Measurements from ENCODE around the gene CRELD2. TPM values are rescaled to one million over a fixed set of nuclear protein-coding genes. Genes with fewer than 3 reads are reported as not detected.

The CRELD2 gene
- total RNA-seq, 2 experiments from 2014 or later: 21.2 to 23.3 TPM

GRCh38 chr22:49909476-49910205 lies 8.8 kb upstream of the CRELD2 start:
- no peak overlapping the region for H3K4me3 Mint-ChIP-seq
- ChIA-PET POLR2A (no interaction called here), CTCF (no interaction called here)
- no peak for TF ChIP-seq CTCF (IDR thresholded peaks at IDR 0.05)
- Histone ChIP-seq H3K4me1 (ENCODE audit: insufficient read depth, low read length) (peaks cover 2% of the 10 kb centered on the region), H3K4me3 (ENCODE audit: low read length) (no peak overlapping the region), H3K9me3 (ENCODE audit: control insufficient read depth in 1 of 2, insufficient read depth in 1 of 2, low read length in 2 of 2) (no peaks in the 10 kb centered on the region), H3K27ac (ENCODE audit: low read depth in 1 of 2, low read length in 2 of 2) (no peak overlapping the region), H3K27me3 (ENCODE audit: control insufficient read depth in 1 of 2, insufficient read depth in 2 of 2, low read length in 2 of 2) (no peaks in the 10 kb centered on the region), H3K36me3 (ENCODE audit: insufficient read depth, low read length) (peaks cover 73% of the 10 kb centered on the region)
- H3K9me3 Mint-ChIP-seq: no peaks in the 10 kb centered on the region
- H3K27me3 Mint-ChIP-seq: no peaks in the 10 kb centered on the region
- ATAC-seq (ENCODE audit: poor library complexity) (no peak), DNase-seq (no peak)
- intact Hi-C loops (cut with DNase I, micrococcal nuclease): no loop called here
- peaks cover 56% of the 10 kb centered on the region for H3K36me3 Mint-ChIP-seq (ENCODE audit: low read depth)
- H3K27ac Mint-ChIP-seq: no peak overlapping the region
- H3K4me1 Mint-ChIP-seq (ENCODE audit: low read depth): no peaks in the 10 kb centered on the region

GRCh38 chr22:49910229-49911155 lies 7.9 kb upstream of the CRELD2 start:
- ChIA-PET POLR2A (no interaction called here), CTCF (no interaction called here)
- Histone ChIP-seq H3K27me3 (ENCODE audit: control insufficient read depth in 1 of 2, insufficient read depth in 2 of 2, low read length in 2 of 2) (no peaks in the 10 kb centered on the region), H3K27ac (ENCODE audit: low read depth in 1 of 2, low read length in 2 of 2) (no peak overlapping the region), H3K4me1 (ENCODE audit: insufficient read depth, low read length) (peaks cover 2% of the 10 kb centered on the region), H3K9me3 (ENCODE audit: control insufficient read depth in 1 of 2, insufficient read depth in 1 of 2, low read length in 2 of 2) (no peaks in the 10 kb centered on the region), H3K4me3 (ENCODE audit: low read length) (no peak overlapping the region), H3K36me3 (ENCODE audit: insufficient read depth, low read length) (peaks cover 70% of the 10 kb centered on the region)
- no peaks in the 10 kb centered on the region for H3K4me1 Mint-ChIP-seq (ENCODE audit: low read depth)
- intact Hi-C loops (cut with DNase I, micrococcal nuclease): no loop called here
- no peak for TF ChIP-seq CTCF (IDR thresholded peaks at IDR 0.05)
- no peak overlapping the region for H3K4me3 Mint-ChIP-seq
- DNase-seq (peak in 1 of 14 experiments; percentile 13), ATAC-seq (ENCODE audit: poor library complexity) (no peak)
- H3K27ac Mint-ChIP-seq: no peak overlapping the region
- peaks cover 48% of the 10 kb centered on the region for H3K36me3 Mint-ChIP-seq (ENCODE audit: low read depth)
- H3K27me3 Mint-ChIP-seq: no peaks in the 10 kb centered on the region
- no peaks in the 10 kb centered on the region for H3K9me3 Mint-ChIP-seq

GRCh38 chr22:49911881-49912625 lies 6.4 kb upstream of the CRELD2 start:
- no peak for TF ChIP-seq CTCF (IDR thresholded peaks at IDR 0.05)
- CTCF ChIA-PET: no interaction called here
- Mint-ChIP-seq H3K36me3 (ENCODE audit: low read depth) (peaks cover 38% of the 10 kb centered on the region), H3K27me3 (no peaks in the 10 kb centered on the region), H3K27ac (no peak overlapping the region), H3K4me3 (no peak overlapping the region), H3K4me1 (ENCODE audit: low read depth) (peaks cover 4% of the 10 kb centered on the region), H3K9me3 (no peaks in the 10 kb centered on the region)
- no peak overlapping the region for H3K4me3 ChIP-seq (ENCODE audit: low read length)
- no peaks in the 10 kb centered on the region for H3K9me3 ChIP-seq (ENCODE audit: control insufficient read depth in 1 of 2, insufficient read depth in 1 of 2, low read length in 2 of 2)
- H3K27ac ChIP-seq (ENCODE audit: low read depth in 1 of 2, low read length in 2 of 2): no peak overlapping the region
- no peaks in the 10 kb centered on the region for H3K27me3 ChIP-seq (ENCODE audit: control insufficient read depth in 1 of 2, insufficient read depth in 2 of 2, low read length in 2 of 2)
- peak in 1 of 14 experiments; percentile 10 for DNase-seq
- POLR2A ChIA-PET: no interaction called here
- no peak for ATAC-seq (ENCODE audit: poor library complexity)
- H3K4me1 ChIP-seq (ENCODE audit: insufficient read depth, low read length): peaks cover 4% of the 10 kb centered on the region
- intact Hi-C loops (cut with DNase I, micrococcal nuclease): no loop called here
- H3K36me3 ChIP-seq (ENCODE audit: insufficient read depth, low read length): peaks cover 57% of the 10 kb centered on the region

Measured in CD4-positive, alpha-beta T cell (primary cell).